ENCODE measurements around the gene SP2.
A peak's percentile ranks its signal among the peaks of the same experiment; 100 is the strongest.

The SP2 gene

GRCh38 chr17:47969930-47970724 is 74.1 kb downstream of the SP2 start:
- Histone ChIP-seq H3F3A (ENCODE audit: insufficient read depth, low read length) (peaks cover 3% of the 10 kb centered on the region; the same call in 1 of the 2 replicates), H3K4me2 (ENCODE audit: low read depth, low read length) (peak overlapping the region; percentile 79), H3K27me3 (replicated peaks; ENCODE audit: insufficient read depth, low read length) (no peaks in the 10 kb centered on the region), H3K9me2 (replicated peaks; ENCODE audit: insufficient read depth, low read length) (no peaks in the 10 kb centered on the region), H3K4me3 (ENCODE audit: low read length) (peak overlapping the region; percentile 48), H3K79me2 (ENCODE audit: low read length) (peaks cover 25% of the 10 kb centered on the region), H3K9me3 (replicated peaks; ENCODE audit: insufficient read depth, low read length) (no peaks in the 10 kb centered on the region), H3K9ac (ENCODE audit: low read length) (peak overlapping the region; percentile 3; the same call in 1 of the 2 replicates), H3K4me1 (ENCODE audit: low read length) (peaks cover 17% of the 10 kb centered on the region), H3K27ac (ENCODE audit: low read length) (no peak overlapping the region), H3K36me3 (replicated peaks; ENCODE audit: insufficient read depth, low read length) (no peaks in the 10 kb centered on the region), H2AFZ (ENCODE audit: low read length) (peak overlapping the region; percentile 96), H4K20me1 (ENCODE audit: insufficient read depth, low read length) (no peaks in the 10 kb centered on the region)
- no peak for DNase-seq
- TF ChIP-seq CTCF (IDR thresholded peaks at IDR 0.05; ENCODE audit: low read length) (no peak), EZH2phosphoT487 (IDR thresholded peaks at IDR 0.05; ENCODE audit: low read length) (no peak), EZH2 (optimal IDR thresholded peaks at IDR 0.05; ENCODE audit: low read depth, low read length) (no peak)

- Histone ChIP-seq H3K4me2 (ENCODE audit: low read depth, low read length) (peak within 1 kb of the TSS; percentile 99), H3K79me2 (ENCODE audit: low read length) (peaks cover 25% of the 10 kb centered on the region), H3K4me3 (ENCODE audit: low read length) (peak within 1 kb of the TSS; percentile 100), H3K36me3 (replicated peaks; ENCODE audit: insufficient read depth, low read length) (no peaks in the 10 kb centered on the region), H3K9ac (ENCODE audit: low read length) (peak within 1 kb of the TSS; percentile 95), H3F3A (ENCODE audit: insufficient read depth, low read length) (peaks cover 3% of the 10 kb centered on the region; the same call in 1 of the 2 replicates), H4K20me1 (ENCODE audit: insufficient read depth, low read length) (no peaks in the 10 kb centered on the region), H3K9me3 (replicated peaks; ENCODE audit: insufficient read depth, low read length) (no peaks in the 10 kb centered on the region), H3K9me2 (replicated peaks; ENCODE audit: insufficient read depth, low read length) (no peaks in the 10 kb centered on the region), H3K27me3 (replicated peaks; ENCODE audit: insufficient read depth, low read length) (no peaks in the 10 kb centered on the region), H3K4me1 (ENCODE audit: low read length) (peaks cover 17% of the 10 kb centered on the region), H2AFZ (ENCODE audit: low read length) (peak within 1 kb of the TSS; percentile 96), H3K27ac (ENCODE audit: low read length) (peak within 1 kb of the TSS; percentile 73)
- TF ChIP-seq EZH2phosphoT487 (IDR thresholded peaks at IDR 0.05; ENCODE audit: low read length) (no peak), CTCF (IDR thresholded peaks at IDR 0.05; ENCODE audit: low read length) (peak; percentile 96)
- peak; percentile 99 for DNase-seq
Measured at GRCh38 chr17:47970725-47971499, 74.9 kb downstream of the SP2 start, which contains the start of gene CDK5RAP3. Gene CDK5RAP3 (plus strand): TSS chr17:47971113. CDS start chr17:47971147, 34 bp downstream.

- Histone ChIP-seq H3K4me2 (ENCODE audit: low read depth, low read length) (no peak overlapping the region), H3K9me3 (replicated peaks; ENCODE audit: insufficient read depth, low read length) (no peaks in the 10 kb centered on the region), H3K4me3 (ENCODE audit: low read length) (no peak overlapping the region), H3K9me2 (replicated peaks; ENCODE audit: insufficient read depth, low read length) (no peaks in the 10 kb centered on the region), H3K27ac (ENCODE audit: low read length) (no peak overlapping the region), H3K79me2 (ENCODE audit: low read length) (peaks cover 25% of the 10 kb centered on the region), H3K27me3 (replicated peaks; ENCODE audit: insufficient read depth, low read length) (no peaks in the 10 kb centered on the region), H2AFZ (ENCODE audit: low read length) (no peak overlapping the region), H4K20me1 (ENCODE audit: insufficient read depth, low read length) (no peaks in the 10 kb centered on the region), H3F3A (ENCODE audit: insufficient read depth, low read length) (peaks cover 3% of the 10 kb centered on the region; the same call in 1 of the 2 replicates), H3K36me3 (replicated peaks; ENCODE audit: insufficient read depth, low read length) (no peaks in the 10 kb centered on the region), H3K9ac (ENCODE audit: low read length) (no peak overlapping the region; the same call in 1 of the 2 replicates), H3K4me1 (ENCODE audit: low read length) (peaks cover 17% of the 10 kb centered on the region)
- no peak for TF ChIP-seq EZH2 (optimal IDR thresholded peaks at IDR 0.05; ENCODE audit: low read depth, low read length)
- no peak for TF ChIP-seq CTCF (IDR thresholded peaks at IDR 0.05; ENCODE audit: low read length)
- TF ChIP-seq EZH2phosphoT487 (IDR thresholded peaks at IDR 0.05; ENCODE audit: low read length): no peak
- DNase-seq: no peak
Measured at GRCh38 chr17:47973541-47973940, 77.5 kb downstream of the SP2 start.
